NCI-H460 (cell line): Measurements from ENCODE around the gene DHX16. TPM values are rescaled to one million over a fixed set of nuclear protein-coding genes. Genes with fewer than 3 reads are reported as not detected.

Experiments used
- DNase-seq: peaks from one replicate; pipeline ENCODE4 v3.0.0-alpha.2; 2016; ENCODE audit warnings: low read depth; ENCODE audit errors: extremely low read depth
- total RNA-seq: library from RNA; depleted of rRNA; stranded (reverse); fragments of >200 nt; shearing (Covaris generic); gene quantifications from 2 replicates; pipeline ENCODE4 v1.2.3, GENCODE V29; 2014; rRNA removed

The DHX16 gene
- total RNA-seq, 1 experiment from 2014 or later, result 35.6 TPM

DNA sequence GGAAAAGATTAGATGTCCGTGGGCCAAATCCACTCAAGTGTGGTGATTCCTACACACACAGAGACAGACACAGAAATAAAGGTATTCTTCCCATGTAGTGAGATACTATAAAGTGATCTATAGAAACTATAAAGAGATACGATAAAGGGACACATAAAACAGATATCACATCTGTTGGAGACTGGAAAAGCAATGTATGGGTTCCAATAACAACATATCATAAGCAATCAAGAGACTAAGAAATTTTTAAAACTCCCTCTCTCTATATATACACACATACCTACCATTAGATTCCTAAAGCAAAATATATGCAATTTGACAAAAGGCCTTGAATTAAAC lies 61.0 kb downstream of the DHX16 start:
- no peak for DNase-seq

DNA sequence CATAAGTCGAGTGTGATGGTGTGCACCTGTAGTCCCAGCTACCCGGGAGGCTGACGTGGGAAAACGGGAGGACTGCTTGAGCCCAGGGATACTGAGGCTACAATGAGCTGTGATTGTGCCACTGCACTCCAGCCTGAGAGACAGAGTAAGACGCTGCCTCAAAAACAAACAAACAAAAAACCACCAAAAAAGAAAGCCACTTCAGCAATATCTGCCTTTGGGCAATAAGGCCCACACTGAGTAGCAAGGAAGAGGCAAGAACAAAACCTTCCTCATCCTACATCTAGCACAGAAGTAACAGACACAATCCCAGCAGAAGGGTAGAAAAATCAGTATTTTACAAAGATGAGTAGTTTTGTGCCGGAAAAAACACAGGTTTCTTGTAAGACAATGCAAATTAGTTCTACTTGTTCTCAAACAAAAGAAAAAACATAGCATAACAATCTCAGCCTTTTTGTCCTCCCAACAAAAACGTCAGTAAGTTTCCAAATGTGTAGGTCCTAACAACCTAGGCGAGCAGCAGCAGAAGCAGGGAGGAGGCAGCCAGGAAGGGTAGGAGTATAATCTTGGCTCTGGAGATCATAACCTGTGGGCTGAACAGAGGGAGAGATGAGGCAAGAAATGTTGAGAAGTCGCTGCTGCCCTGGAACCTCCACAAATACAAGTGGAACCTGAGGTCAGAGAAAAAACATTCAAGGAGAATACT lies 61.5 kb downstream of the DHX16 start:
- no peak for DNase-seq

DNA sequence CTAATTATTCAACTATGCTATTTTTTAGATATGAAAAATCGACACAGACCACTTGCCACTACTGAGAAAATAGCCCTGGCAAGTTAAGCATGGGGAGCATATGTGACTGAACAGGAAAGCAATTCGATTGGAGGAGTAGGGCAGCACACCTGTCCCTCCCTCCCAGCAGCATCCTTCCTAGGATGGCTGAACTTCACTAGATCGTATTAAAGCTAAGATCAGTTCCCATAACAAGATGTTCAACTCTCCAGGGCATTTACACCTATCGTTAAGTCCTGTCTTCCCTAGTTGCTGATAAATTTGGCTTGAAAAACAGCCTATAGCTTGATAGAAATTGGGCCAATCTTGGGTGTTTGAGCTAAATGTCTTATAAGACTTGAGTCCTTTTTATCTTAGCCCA lies 62.7 kb downstream of the DHX16 start:
- no peak for DNase-seq

DNA sequence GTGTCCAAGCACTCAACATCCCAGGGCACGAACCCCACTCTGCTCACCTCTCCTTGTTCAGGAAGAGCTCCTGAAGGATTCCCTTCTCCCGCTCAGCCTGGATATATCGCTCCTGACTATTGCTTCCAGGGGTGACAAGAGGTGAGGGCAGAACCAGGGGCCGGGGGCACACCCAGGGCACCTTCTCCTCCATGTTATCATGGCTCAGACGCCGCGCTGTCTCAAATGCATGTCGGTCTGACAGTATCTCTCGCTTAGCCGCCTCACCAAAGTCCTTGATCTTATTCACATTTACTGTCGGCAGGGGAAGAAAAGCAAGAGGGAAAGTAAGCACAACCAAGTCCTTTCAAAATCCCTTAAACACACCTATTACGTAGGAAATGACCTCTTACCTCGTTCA lies 68.8 kb downstream of the DHX16 start:
- no peak for DNase-seq

Other genes with a start within 250 kb of the DHX16 start
- gene HLA-E, start 183.5 kb downstream of the DHX16 start, total RNA-seq, result 71.2 and 72.6 TPM in 2 replicates
- 19.2 and 21.4 TPM in 2 replicates for gene GNL1, start 116.5 kb downstream of the DHX16 start, total RNA-seq
- gene PRR3, start 115.7 kb downstream of the DHX16 start, total RNA-seq, result 9.1 and 9.6 TPM in 2 replicates
- 29.2 and 34.4 TPM in 2 replicates for gene ABCF1, start 101.6 kb downstream of the DHX16 start, total RNA-seq
- gene PPP1R10, start 55.8 kb downstream of the DHX16 start, total RNA-seq, result 68.4 and 74.9 TPM in 2 replicates
- 116 and 129 TPM in 2 replicates for gene MRPS18B, start 55.2 kb downstream of the DHX16 start, total RNA-seq
- 4.3 and 7.7 TPM in 2 replicates for gene ATAT1, start 46.1 kb downstream of the DHX16 start, total RNA-seq
- gene C6orf136, start 25.9 kb downstream of the DHX16 start, total RNA-seq, result 7.5 and 8.3 TPM in 2 replicates
- gene PPP1R18, start 13.6 kb upstream of the DHX16 start, total RNA-seq, result 35.1 and 42.5 TPM in 2 replicates
- gene NRM, start 18.0 kb upstream of the DHX16 start, total RNA-seq, result 6.3 and 6.4 TPM in 2 replicates
- 8.4 and 11.3 TPM in 2 replicates for gene MDC1, start 44.3 kb upstream of the DHX16 start, total RNA-seq
- 287 and 303 TPM in 2 replicates for gene TUBB, start 47.3 kb upstream of the DHX16 start, total RNA-seq
- gene FLOT1, start 69.7 kb upstream of the DHX16 start, total RNA-seq, result 137 and 149 TPM in 2 replicates
- 90.1 and 118 TPM in 2 replicates for gene IER3, start 71.5 kb upstream of the DHX16 start, total RNA-seq
- 18.4 and 23.8 TPM in 2 replicates for gene DDR1, start 211.5 kb upstream of the DHX16 start, total RNA-seq
- gene GTF2H4, start 235.2 kb upstream of the DHX16 start, total RNA-seq, result 16.2 and 16.9 TPM in 2 replicates
- gene VARS2, start 241.2 kb upstream of the DHX16 start, total RNA-seq, result 17.7 and 24.6 TPM in 2 replicates